NCI-H446 (cell line): ENCODE measurements around the gene PLG.
"Not testable (repeated sequence)": the region's sequence is repeated elsewhere in the genome, so short reads cannot be mapped to it uniquely, and the experiment has no call there.

Source experiments
- DNase-seq, 2 experiments: peaks; one replicate each; lab custom pipeline; 2025; lab: John Stamatoyannopoulos, UW

The PLG gene

GRCh38 chr6:160775792-160776580, 73.9 kb downstream of the PLG start:
- DNase-seq: no peak

GRCh38 chr6:160779095-160779494, 77.1 kb downstream of the PLG start:
- not testable (repeated sequence) for DNase-seq

GRCh38 chr6:160780656-160781055, 78.6 kb downstream of the PLG start:
- not testable (repeated sequence) for DNase-seq

- no peak for DNase-seq
Observed at GRCh38 chr6:160781298-160781697, 79.3 kb downstream of the PLG start.

- DNase-seq: no peak
Observed at GRCh38 chr6:160782228-160782627, 80.2 kb downstream of the PLG start.

GRCh38 chr6:160783741-160784140, 81.7 kb downstream of the PLG start:
- DNase-seq: no peak

GRCh38 chr6:160788126-160788525, 86.1 kb downstream of the PLG start:
- DNase-seq: not testable (repeated sequence)

- no peak for DNase-seq
Observed at GRCh38 chr6:160788806-160789205, 86.8 kb downstream of the PLG start.

- DNase-seq: no peak
Observed at GRCh38 chr6:160789263-160790027, 87.4 kb downstream of the PLG start.

GRCh38 chr6:160790028-160790792, 88.2 kb downstream of the PLG start:
- DNase-seq: no peak

GRCh38 chr6:160791459-160791858, 89.4 kb downstream of the PLG start:
- DNase-seq: no peak

GRCh38 chr6:160791981-160792418, 90.0 kb downstream of the PLG start:
- DNase-seq: no peak

- DNase-seq: no peak
Observed at GRCh38 chr6:160792708-160793107, 90.7 kb downstream of the PLG start.

GRCh38 chr6:160793652-160794051, 91.6 kb downstream of the PLG start:
- DNase-seq: no peak

- DNase-seq: no peak
Observed at GRCh38 chr6:160795721-160796120, 93.7 kb downstream of the PLG start.

- DNase-seq: no peak
Observed at GRCh38 chr6:160798625-160799024, 96.6 kb downstream of the PLG start.

- DNase-seq: no peak
Observed at GRCh38 chr6:160799801-160800506, 97.9 kb downstream of the PLG start.

GRCh38 chr6:160801418-160801817, 99.4 kb downstream of the PLG start:
- no peak for DNase-seq

GRCh38 chr6:160802049-160802448, 100.0 kb downstream of the PLG start:
- DNase-seq: not testable (repeated sequence)
